ENCODE data around the gene CCDC126.
"Not testable (repeated sequence)": the region's sequence is repeated elsewhere in the genome, so short reads cannot be mapped to it uniquely, and the experiment has no call there.

CCDC126 gene, protein sequence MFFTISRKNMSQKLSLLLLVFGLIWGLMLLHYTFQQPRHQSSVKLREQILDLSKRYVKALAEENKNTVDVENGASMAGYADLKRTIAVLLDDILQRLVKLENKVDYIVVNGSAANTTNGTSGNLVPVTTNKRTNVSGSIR

DNA sequence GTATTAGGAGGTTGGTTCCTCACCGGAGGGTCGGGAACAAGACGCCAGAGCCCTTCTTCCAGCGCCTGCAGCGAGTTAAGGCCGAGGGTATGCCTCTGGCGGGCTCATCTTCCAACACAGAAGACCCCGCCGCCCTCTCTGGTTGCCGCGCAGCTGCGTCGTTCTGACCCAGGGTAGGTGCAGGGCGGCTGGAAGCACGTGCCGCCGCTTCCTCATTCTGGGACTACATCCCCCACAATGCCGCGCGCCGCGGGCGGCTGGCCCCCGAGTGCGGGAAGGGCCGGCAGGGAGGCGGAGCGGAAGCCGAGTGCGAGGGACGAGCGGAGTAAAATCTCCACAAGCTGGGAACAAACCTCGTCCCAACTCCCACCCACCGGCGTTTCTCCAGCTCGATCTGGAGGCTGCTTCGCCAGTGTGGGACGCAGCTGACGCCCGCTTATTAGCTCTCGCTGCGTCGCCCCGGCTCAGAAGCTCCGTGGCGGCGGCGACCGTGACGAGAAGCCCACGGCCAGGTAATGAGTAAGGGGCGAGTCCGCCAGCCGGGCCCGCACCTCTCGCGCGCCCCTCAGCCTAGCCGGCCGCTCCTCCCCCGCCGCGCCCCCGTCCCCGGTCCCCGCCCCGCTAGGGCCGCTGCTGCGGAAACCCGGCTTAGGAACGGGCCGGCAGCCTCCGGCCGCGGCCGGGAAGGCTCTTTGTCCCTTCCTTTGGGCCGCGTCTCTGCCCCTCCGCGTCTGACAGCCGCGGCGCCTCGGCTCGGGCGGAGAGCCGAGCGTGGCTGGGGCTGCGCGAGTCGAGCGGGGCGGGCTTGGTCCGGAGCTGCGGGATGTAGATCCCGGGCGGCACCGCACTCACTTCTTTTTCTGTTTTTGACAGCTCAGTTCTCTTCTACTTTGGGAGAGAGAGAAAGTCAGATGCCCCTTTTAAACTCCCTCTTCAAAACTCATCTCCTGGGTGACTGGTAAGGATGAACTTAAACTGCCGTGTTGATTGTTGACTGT lies at the start of gene CCDC126:
Gene CCDC126 (plus strand): TSS at position 289 of the 998 bp plus-strand sequence. CDS start 13,934 bp downstream, outside the sequence.
- peak; percentile 91 for DNase-seq

GRCh38 chr7:23547662-23548061 lies 49.5 kb upstream of the CCDC126 start:
- no peak for DNase-seq

DNA sequence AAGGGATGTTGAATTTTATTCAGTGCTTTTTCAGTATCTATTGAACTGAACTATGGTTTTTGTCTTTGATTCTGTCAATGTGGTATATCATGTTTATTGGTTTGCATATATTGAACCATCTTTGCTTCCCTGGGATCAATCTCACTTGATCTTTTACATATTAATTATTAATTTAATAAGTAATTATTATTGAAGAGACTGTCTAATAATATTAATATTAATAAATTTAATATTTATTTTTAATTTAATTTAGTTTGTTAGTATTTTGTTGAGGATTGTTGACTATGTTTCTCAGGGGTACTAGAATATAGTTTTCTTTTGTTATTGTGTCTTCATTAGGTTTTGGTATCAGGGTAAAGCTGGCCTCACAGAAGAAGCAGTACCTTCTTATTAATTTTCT lies 38.9 kb upstream of the CCDC126 start:
- no peak for DNase-seq

DNA sequence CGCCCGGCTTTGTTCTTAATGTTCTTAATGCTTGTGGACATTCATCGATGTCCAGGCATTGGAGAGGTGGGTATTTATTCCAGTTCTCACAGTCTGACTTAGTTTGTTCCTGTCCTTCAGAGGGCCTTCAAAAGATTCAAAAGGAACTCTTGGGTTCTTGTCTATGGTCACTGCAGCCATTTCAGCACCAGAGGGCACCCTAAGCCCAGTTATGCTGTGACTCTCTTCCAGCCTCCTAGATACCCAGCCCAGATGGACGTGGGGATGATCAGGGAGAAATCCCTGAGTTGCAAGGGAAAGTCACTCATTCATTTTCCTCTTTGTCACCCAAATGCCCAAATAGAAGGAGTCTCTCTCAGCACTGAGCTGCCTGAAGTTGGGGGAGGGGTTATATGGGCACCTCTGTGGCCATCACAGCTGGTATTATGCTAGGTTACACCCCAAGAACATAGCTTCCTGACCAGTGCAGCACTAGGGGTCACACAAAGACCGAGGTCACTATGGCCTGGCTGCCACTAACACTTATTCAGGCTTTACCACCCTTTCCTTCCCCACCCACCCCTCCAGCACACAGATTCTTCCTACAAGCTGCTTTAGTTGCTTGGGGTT lies 26.5 kb upstream of the CCDC126 start:
- peak; percentile 84 for DNase-seq

- DNase-seq, result not testable (repeated sequence)
Observed at GRCh38 chr7:23581975-23582374, 15.2 kb upstream of the CCDC126 start.

DNA sequence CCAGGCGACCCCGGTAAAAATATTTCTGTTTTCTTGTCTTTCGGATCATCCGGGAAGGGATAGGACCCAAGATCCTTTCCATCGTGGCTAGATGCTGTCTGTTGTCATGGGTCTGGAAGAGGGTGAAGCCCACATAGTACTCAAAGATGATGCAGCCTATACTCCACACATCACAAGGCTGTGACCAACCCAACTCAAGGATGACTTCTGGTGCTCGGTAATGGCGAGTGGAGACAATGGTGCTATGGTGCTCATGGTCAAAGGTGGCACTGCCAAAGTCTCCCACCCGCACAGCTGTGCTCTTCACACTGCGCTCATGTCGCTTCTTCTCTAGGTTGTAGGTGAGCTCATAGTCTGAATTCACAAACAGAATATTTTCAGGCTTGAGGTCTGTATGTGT lies 11.9 kb upstream of the CCDC126 start:
- DNase-seq, result not testable (repeated sequence)

- DNase-seq, result no peak
Observed at GRCh38 chr7:23586159-23586558, 11.0 kb upstream of the CCDC126 start.

GRCh38 chr7:23590529-23590928 lies 6.7 kb upstream of the CCDC126 start:
- no peak for DNase-seq

- no peak for DNase-seq
Observed at GRCh38 chr7:23593706-23594105, 3.5 kb upstream of the CCDC126 start.

DNA sequence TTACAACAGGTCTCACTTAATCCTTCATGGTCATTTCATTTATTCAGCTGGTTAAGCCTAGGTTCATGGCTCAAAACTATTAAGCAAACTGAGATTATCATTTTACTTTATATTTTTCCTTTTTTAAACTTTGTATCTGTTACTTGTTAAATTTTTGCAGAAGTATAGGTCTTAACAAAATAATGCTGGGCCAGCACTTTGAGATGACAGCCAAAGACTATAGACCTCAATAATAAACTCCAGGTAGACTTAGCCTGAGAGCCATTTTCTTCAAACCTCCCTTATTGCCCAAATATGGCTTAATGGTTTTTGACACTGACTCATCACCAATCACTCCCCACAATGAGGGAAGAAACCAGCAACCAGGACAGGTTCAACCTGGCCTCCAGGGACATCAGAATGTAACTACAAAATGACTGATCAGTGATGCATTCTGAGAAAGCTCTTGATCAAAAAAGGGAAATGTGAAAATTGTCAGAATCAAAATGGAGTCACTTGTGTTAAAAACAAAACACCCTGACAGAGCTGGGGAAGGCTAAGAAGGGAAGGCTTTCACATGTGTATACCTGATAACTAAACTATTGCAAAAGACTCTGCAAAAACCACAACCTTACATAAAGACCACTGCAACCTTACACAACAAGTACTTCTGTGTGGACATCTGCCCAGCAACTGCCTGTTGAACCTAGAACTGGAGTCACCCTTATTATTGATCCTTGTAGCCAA lies 2.1 kb upstream of the CCDC126 start:
- DNase-seq, result peak; percentile 61

- no peak for DNase-seq
Observed at GRCh38 chr7:23598296-23598695, 1.1 kb downstream of the CCDC126 start.

DNA sequence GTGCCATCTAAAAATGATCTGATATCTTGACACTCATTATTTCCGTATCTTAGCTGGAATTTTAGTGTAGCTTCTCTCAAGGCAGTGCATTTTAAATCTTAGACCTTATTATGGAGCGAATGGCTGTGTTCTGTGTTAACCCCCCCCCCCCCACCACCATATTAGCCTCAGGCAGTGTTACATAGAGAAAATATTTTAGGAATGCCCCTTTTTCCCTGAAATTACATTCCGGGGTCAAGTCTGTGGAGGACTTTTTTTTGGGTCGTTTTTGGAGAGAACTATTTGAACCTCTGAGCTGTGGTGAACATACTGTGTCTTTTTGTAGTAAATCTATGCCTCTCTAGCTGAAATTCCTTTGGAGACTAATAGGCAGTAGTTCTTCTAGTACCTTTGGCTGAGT lies 3.1 kb downstream of the CCDC126 start:
- DNase-seq, result no peak

GRCh38 chr7:23603632-23604295 lies 6.6 kb downstream of the CCDC126 start:
- no peak for DNase-seq

DNA sequence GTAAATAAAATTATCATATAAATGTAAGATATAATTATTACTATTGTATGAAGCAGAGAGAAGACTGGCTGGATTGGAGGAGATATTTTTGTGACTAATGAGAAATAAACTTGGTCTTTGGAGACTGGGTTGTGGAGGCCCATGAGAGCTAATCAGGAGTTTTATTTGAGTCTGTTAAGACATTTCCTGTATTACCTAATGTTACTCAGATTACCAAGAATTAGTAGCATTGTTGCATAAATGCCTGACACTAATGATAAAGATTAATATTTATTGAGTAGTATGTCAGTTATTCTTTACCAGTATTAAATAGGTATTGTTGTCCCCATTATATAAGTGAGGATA lies 7.1 kb downstream of the CCDC126 start:
- peak; percentile 44 for DNase-seq

DNA sequence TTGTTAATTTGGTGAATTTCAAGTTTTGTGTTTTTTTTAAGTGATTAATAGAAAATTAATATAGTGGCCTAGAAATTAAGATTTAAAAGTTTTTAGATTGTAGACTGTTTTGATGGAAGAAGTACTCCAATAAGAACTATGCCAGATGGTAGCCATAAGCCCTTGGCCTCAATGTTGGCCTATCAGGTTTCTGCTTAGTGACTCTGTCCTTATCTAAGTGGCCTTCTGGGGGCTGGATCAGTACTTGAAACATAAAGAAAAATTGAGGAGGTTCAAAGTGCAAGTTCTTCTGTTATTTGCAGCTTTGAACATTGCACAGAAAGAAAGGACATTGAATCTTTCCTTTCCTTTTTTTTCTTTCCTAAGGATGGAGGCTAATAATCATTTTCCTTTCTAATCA lies 9.9 kb downstream of the CCDC126 start:
- DNase-seq, result peak; percentile 37

DNA sequence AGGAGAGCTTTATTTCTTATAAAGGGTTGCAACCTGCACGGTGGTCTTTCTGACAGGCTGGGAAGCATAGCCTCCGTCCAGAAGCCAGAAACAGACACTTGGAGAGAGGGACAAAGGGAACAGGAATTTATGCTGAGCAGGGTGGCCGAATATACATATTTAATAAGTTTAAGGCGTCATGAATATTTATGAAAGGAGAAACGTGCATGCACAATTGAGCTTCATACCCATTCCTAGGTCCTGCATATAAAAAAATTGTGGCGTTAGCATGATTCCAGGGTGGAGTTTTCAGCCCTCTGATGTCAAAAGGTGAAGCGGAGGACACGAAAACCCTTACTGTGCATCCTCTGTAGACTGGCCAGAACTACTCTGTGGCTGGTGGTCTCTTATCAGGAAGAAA lies 10.7 kb downstream of the CCDC126 start:
- DNase-seq, result peak; percentile 25

- DNase-seq, result no peak
Observed at GRCh38 chr7:23615331-23615730, 18.1 kb downstream of the CCDC126 start.

DNA sequence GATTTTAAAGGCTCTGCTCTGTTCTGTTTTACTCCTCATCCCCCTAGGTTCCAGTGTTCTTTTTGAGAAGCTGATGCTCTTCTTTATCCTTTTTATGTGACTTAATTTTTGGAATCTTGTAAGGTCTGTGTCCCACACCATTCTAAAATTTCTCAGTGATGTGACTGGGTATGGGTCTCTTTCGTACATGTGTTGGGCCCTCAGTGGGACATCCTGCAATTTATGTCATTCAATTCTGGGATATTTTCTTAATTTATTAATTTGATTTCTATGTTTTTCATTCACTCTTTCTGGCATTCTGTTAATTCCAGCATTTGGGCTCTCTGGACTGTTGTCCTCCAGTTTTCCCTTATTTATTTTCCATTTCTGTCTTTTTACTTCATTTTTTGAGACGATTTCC lies 19.4 kb downstream of the CCDC126 start:
- DNase-seq, result no peak

- DNase-seq, result no peak
Observed at GRCh38 chr7:23617482-23617881, 20.3 kb downstream of the CCDC126 start.

GRCh38 chr7:23618241-23618640 lies 21.1 kb downstream of the CCDC126 start:
- no peak for DNase-seq

DNA sequence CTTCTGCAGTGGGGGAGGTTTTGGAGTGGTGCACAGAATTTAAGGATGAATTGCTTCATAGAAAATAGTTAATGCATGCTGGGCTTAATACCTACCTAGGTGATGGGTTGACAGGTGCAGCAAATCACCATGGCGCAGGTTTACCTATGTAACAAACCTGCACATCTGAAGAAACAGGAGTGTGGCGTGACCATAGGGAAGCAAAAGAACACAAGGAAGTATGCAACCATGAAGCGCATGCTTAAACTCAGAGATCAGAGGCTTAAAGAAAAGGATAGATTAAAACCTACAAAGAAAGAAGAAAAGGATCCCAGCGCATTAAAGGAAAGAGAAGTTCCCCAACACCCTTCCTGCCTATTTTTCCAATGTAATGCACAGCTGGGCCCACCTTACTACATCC lies 22.0 kb downstream of the CCDC126 start:
- no peak for DNase-seq

GRCh38 chr7:23622506-23622925 lies 25.3 kb downstream of the CCDC126 start:
- DNase-seq, result no peak

GRCh38 chr7:23628370-23628769 lies 31.2 kb downstream of the CCDC126 start:
- DNase-seq, result no peak

Data from hematopoietic multipotent progenitor cell treated with erythropoietin and hydrocortisone succinate and interleukin-3 and kit ligand, for 6 days (in vitro differentiated cells).